HG02763 (cell line): ENCODE data around the gene RGL2.
A peak's percentile ranks its signal among the peaks of the same experiment; 100 is the strongest.
"Not testable (repeated sequence)": the region's sequence is repeated elsewhere in the genome, so short reads cannot be mapped to it uniquely, and the experiment has no call there.

Experiments
- ATAC-seq: cut with Tn5 transposase; IDR thresholded peaks from one replicate; pipeline ENCODE4 v1.9.1; 2021; ENCODE audit warnings: mild to moderate bottlenecking, moderate library complexity; ENCODE audit not compliant: unreplicated experiment

RGL2 gene, protein sequence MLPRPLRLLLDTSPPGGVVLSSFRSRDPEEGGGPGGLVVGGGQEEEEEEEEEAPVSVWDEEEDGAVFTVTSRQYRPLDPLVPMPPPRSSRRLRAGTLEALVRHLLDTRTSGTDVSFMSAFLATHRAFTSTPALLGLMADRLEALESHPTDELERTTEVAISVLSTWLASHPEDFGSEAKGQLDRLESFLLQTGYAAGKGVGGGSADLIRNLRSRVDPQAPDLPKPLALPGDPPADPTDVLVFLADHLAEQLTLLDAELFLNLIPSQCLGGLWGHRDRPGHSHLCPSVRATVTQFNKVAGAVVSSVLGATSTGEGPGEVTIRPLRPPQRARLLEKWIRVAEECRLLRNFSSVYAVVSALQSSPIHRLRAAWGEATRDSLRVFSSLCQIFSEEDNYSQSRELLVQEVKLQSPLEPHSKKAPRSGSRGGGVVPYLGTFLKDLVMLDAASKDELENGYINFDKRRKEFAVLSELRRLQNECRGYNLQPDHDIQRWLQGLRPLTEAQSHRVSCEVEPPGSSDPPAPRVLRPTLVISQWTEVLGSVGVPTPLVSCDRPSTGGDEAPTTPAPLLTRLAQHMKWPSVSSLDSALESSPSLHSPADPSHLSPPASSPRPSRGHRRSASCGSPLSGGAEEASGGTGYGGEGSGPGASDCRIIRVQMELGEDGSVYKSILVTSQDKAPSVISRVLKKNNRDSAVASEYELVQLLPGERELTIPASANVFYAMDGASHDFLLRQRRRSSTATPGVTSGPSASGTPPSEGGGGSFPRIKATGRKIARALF

DNA sequence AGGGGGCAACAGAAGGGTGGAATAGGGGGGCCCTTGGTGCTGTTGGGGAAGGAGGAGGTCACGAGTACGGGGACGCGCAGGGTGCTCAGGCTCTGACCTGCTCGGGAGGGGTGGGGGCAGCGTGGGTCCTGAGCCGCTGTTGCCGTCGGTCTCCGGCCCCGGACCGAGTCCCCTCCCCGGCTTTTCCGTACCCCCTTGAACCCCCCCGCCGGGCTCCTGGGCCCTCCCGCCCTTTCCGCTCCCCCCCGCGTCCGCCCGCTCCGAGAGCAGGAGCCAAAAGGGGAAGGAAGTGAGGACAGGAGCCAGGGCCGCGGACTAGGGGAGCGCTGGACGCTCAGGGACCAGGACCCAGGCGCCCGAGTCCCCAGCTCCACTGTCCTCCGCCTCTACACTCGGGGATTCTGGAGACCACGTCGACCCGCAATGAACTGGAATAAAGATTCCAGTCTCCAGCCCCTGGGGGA is at the start of gene RGL2:
Gene RGL2, minus strand, starts transcription at position 170 of the 464 bp plus-strand sequence. CDS start 332 bp downstream, outside the sequence.
- ATAC-seq: peak; percentile 26

DNA sequence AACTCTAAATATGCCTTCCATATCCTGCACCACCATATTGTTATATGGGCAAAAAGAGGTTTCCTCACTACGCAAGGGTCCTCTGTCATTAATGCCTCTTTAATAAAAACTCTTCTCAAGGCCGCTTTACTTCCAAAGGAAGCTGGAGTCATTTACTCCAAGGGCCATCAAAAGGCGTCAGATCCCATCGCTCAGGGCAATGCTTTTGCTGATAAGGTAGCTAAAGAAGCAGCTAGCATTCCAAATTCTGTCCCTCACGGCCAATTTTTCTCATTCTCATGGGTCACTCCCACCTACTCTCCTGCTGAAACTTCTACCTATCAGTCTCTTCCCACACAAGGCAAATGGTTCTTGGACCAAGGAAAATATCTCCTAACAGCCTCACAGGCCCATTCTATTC is 49.1 kb upstream of the RGL2 start:
- ATAC-seq: no peak

DNA sequence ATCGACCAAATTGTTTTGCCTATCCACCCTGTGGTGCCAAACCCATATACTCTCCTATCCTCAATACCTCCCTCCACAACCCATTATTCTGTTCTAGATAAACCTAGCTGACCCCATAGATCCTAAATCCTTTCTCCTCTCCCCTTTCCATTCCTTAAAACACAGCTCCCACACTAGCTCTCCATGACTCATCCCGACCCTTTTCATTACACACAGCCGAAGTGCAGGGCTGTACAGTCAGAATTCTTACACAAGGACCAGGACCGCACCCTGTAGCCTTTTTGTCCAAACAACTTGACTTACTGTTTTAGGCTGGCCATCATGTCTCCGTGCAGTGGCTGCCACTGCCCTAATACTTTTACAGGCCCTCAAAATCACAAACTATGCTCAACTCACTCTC is 48.2 kb upstream of the RGL2 start:
- not testable (repeated sequence) for ATAC-seq

GRCh38 chr6:33344701-33345697 is 46.3 kb upstream of the RGL2 start:
- ATAC-seq: no peak

- peak; percentile 60 for ATAC-seq
Measured at GRCh38 chr6:33343953-33344611, 45.3 kb upstream of the RGL2 start.

DNA sequence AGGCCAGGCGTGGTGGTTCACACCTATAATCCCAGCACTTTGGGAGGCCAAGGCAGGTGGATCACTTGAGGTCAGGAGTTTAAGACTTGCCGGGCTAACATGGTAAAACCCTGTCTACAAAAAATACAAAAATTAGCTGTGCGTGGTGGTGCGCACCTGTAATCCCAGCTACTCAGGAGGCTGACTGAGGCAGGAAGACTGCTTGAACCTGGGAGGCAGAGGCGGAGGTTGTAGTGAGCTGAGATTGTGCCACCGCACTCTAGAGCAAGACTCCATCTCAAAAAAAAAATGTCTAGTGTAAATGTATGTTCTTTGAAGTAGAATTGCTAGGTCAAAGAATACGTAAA is 44.8 kb upstream of the RGL2 start:
- not testable (repeated sequence) for ATAC-seq

DNA sequence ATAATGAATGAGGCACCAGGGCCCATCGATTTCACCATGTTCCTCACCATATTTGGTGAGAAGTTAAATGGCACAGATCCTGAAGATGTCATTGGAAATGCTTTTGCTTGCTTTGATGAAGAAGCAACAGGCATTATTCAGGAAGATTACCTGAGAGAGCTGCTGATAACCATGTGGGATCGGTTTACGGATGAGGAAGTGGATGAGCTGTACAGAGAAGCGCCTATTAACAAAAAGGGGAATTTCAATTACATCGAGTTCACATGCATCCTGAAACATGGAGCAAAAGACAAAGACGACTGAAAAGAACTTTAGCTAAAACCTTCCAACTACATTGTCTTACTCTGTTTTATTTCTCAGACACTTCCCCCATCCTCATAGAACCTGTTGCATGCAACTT is 40.5 kb upstream of the RGL2 start:
- ATAC-seq: no peak

DNA sequence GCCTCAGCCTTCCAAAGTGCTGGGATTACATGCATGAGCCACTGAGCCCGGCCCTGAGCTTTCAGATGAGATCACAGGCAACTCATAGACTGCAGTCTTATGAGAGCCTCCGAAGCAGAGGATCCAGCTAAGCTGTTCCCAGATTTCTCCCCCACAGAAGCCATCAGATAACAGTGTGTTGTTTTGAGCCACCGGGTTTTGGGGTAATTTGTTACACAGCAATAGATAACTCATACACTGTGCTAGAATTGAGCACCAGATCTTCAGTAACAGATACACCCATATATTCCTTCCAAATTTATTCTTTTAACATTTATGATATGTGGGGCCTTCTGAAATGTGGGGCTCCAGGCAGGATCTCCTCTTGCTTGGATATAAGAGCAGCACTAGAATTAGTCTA is 37.8 kb upstream of the RGL2 start:
- no peak for ATAC-seq

DNA sequence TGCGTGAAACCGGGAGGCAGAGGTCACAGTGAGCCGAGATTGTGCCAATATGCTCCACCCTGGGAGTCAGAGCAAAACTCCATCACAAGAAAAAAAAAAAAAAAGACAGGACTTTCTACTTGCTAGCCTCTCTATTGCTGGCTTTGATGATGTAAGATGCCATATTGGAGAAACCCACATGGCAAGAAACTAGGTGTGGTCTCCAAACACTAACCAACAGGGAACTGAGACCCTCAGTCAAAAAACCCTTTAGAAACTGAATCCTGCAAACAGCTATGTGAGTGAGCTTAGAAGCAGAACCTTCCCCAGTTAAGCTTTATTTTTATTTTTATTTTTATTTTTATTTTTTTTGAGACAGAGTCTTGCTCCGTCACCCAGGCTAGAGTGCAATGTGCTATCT is 37.2 kb upstream of the RGL2 start:
- ATAC-seq: no peak

- no peak for ATAC-seq
Measured at GRCh38 chr6:33333666-33334065, 34.9 kb upstream of the RGL2 start.

DNA sequence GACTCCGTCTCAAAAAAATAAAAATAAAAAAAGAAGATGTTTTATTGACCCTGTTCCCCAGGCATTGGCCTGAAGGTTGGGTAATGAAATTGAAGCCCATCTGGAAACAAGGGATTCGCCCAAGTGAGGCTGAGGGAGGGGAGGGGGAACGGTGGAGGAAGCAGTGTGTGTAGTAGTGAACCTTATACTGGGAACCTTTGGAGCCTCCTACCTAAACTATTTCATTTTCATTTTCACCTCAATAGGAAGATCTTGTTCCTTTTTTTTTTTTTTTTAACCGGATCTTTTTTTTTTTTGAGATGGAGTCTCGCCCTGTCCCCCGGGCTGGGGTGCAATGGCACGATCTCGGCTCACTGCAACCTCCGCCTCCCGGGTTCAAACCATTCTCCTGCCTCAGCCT is 32.0 kb upstream of the RGL2 start:
- ATAC-seq: no peak

GRCh38 chr6:33329058-33329457 is 30.3 kb upstream of the RGL2 start:
- no peak for ATAC-seq

GRCh38 chr6:33324125-33324524 is 25.4 kb upstream of the RGL2 start:
- no peak for ATAC-seq

DNA sequence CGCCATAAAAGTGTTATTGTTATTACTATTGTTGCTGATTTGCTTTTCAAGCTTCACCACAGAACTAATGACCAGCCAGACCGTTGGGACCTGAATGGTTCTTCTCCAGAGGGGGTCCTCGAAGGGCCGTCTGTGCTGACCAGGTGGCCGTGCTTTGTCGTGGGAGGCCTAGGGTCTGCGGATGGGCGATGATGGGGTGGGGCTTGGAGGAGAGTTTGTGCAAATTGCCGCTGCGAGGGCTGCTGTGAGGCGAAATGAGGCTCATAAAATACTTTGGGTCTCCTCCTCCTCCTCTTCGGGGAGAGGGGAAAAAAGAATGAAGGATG is 24.8 kb upstream of the RGL2 start:
- no peak for ATAC-seq

GRCh38 chr6:33321227-33321626 is 22.5 kb upstream of the RGL2 start:
- ATAC-seq: no peak

DNA sequence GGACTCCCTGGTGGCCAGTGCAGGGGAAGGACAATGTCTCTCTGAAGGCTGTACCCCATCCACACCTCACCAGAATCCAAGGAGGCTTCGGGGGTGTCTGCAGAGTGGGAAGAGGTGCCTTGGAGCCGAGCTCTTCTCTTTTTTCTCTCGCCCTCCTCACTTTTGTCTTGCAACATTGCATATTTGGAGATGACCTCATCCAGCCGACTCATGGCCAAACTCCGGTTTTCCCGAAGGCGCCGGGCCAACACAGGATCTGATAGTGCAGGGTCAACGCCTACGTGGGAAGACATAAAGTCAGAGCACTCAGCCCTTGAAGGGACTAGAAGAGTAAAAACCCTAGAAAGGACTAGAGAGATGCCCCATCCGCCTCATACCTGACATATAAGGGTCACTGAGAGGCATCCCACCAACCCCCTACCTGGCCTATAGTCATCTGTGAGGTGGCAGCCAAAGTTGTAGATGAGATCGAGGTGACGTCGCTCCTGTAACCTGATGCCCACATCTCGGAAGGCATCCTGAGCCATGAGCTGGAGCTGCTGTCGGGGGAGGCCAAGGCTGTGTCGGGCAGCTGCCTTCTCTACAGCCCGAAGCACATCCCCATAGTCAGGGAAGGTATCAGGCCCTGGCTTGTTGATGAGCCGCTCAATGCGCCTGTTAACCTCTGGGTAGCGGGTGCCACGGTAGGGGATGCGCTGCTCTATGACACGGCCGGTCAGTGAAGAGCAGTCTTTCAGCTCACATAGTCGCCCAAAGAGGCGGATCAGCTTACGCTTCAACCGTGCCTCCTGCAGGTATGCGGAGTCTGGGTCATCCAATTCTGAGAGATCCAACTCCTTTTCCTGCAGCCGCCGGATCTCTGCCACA is 21.8 kb upstream of the RGL2 start:
- ATAC-seq: no peak

GRCh38 chr6:33319939-33320314 is 21.2 kb upstream of the RGL2 start:
- no peak for ATAC-seq

DNA sequence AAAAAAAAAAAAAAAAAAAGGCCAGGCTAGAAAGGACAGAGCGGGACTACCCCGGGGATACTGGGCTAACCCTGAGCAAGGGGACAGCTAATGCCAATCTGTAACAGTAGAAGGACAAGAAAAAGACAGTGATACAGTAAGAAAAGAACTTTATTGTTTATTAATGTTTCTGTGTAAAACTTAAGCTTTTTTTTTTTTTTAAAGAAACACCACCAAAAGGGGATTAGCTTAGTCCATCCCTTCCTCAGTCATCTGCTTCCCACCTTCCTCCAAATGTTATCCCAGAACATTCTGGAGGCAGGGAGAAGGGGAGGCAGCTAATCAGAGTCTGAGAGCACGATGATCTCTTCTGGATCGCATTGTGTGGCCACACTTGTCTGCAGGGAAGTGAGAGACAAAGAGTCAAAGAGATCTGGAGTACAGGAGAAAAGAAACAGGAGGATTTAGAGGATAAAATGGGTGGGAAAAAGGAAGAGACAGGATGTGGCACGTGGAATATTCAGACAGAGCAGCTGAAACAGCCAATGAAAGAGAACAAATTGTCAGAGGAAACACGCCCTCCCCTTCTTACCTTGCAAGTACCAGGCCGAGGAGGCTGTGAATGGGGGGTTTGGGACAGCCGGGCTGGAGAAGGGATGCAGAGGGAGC is 19.8 kb upstream of the RGL2 start:
- no peak for ATAC-seq
